Immature natural killer cell (primary cell): ENCODE results near the gene HGD. TPM values are rescaled to one million over a fixed set of nuclear protein-coding genes. Genes with fewer than 3 reads are reported as not detected.
A peak's percentile ranks its signal among the peaks of the same experiment; 100 is the strongest.
"Not testable (repeated sequence)": the region's sequence is repeated elsewhere in the genome, so short reads cannot be mapped to it uniquely, and the experiment has no call there.

ENCODE experiments used
- DNase-seq, 3 donors: peaks; one replicate each; pipeline ENCODE4 v3.0.0; 2022; ENCODE audit warnings: mixed read lengths in 1 of 3
- H3K27ac Mint-ChIP-seq, 6 donors: one replicate each; pipeline ENCODE4 v1.8.0; 2020; ENCODE audit warnings: mixed read lengths in 6 of 6, mild to moderate bottlenecking in 5 of 6, inconsistent platforms in 4 of 6, moderate library complexity in 3 of 6
- H3K27me3 Mint-ChIP-seq, 3 donors: one replicate each; pipeline ENCODE4 v1.8.0; 2020 to 2021; ENCODE audit warnings: low read depth in 3 of 3, mild to moderate bottlenecking in 3 of 3, mixed read lengths in 3 of 3, moderate library complexity in 3 of 3, inconsistent platforms in 1 of 3
- H3K36me3 Mint-ChIP-seq, 3 donors: one replicate each; pipeline ENCODE4 v1.8.0; 2020; ENCODE audit warnings: mixed read lengths in 3 of 3, inconsistent platforms in 2 of 3, mild to moderate bottlenecking in 2 of 3
- H3K4me1 Mint-ChIP-seq, 2 donors: one replicate each; pipeline ENCODE4 v1.8.0; 2020; ENCODE audit warnings: inconsistent platforms in 2 of 2, mild to moderate bottlenecking in 2 of 2, mixed read lengths in 2 of 2, moderate library complexity in 1 of 2
- H3K4me3 Mint-ChIP-seq, 5 donors: one replicate each; pipeline ENCODE4 v1.8.0; 2020; ENCODE audit warnings: mild to moderate bottlenecking in 5 of 5, mixed read lengths in 5 of 5, inconsistent platforms in 3 of 5, moderate library complexity in 3 of 5
- H3K9me3 Mint-ChIP-seq, 6 donors: one replicate each; pipeline ENCODE4 v1.8.0; 2020; ENCODE audit warnings: mild to moderate bottlenecking in 6 of 6, mixed read lengths in 6 of 6, inconsistent platforms in 4 of 6, moderate library complexity in 3 of 6
- polyA plus RNA-seq, 3 donors: library from polyadenylated mRNA; unstranded; fragments of 300-500 nt; fragmentation: Illumina TruSeq; gene quantifications; one replicate each; pipeline ENCODE4 v1.2.3, GENCODE V29; 2021

The HGD gene
- polyA plus RNA-seq, 3 donors from 2014 or later: 1.2 to 2.5 TPM; not detected in 1

DNA sequence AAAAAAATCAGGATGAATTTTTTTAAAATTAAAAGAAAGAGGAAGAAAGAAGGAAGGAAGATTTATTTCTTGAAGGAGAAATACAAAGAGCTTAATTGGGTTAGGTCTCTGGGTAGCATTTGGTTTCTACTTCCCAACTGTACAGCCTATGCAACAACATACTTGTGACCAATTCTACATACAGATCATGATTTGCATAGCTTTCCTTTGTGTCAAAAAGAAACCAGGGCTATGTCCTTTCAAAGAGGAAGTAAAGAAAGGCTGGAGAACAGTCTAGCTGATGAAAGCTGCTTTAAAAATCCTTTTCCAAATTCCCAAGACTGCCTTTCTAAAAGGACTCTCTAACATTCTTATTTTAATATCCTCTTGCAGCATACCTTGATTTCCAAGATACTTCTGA lies 6.1 kb upstream of the HGD start:
- no peak overlapping the region for H3K27ac Mint-ChIP-seq

DNA sequence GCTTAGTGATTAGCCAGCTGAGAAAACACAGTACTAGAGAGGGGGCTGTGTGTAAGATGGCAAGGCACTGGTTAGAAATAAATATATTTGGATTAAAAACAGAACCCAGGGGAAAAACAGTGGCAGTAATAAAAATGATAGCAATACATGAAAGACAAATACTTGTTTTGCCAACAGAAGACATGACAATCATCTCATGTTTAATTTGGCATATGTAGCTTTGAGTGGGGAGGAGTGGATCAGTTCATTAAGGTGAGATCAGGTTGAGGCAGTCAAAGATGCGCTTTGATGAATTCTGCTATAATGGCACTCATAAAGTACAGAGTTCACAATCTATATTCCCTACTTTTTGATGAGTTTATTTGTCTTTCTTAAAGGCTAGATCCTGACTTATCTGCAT lies 3.4 kb upstream of the HGD start:
- no peaks in the 10 kb centered on the region for H3K9me3 Mint-ChIP-seq
- H3K36me3 Mint-ChIP-seq: peaks cover 6 to 19% (median 15%) of the 10 kb centered on the region in 3 donors
- H3K27me3 Mint-ChIP-seq: peaks cover 0 to 3% (median 0%) of the 10 kb centered on the region in 3 donors
- DNase-seq: no peak
- no peak overlapping the region for H3K27ac Mint-ChIP-seq
- no peak overlapping the region for H3K4me3 Mint-ChIP-seq
- H3K4me1 Mint-ChIP-seq: no peaks in the 10 kb centered on the region

More for the DNA sequence above, 6.1 kb upstream of the HGD start:
- H3K9me3 Mint-ChIP-seq: no peaks in the 10 kb centered on the region
- no peaks in the 10 kb centered on the region for H3K4me1 Mint-ChIP-seq
- H3K36me3 Mint-ChIP-seq: peaks cover 12 to 31% (median 20%) of the 10 kb centered on the region in 3 donors
- H3K27me3 Mint-ChIP-seq: no peaks in the 10 kb centered on the region
- no peak overlapping the region for H3K4me3 Mint-ChIP-seq
- DNase-seq: no peak

DNA sequence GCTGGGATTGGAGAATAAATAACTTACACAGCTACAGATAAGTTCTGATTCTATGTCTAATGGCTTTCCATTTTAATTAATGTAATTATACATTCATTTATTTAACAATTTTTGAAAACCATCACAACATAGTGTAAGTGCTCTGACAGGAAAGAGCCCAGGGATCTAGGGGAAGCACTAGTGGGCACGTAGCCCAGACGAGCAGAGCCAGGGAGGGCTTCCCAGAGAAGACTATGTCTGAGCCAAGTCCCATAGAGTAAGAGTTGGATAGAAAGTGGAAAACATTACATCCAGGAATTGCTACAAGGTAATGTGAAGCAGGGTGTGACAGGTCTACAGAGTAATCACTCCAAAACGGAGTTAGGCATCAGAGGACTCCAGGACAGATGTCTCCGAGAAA lies 2.9 kb upstream of the HGD start:
- Mint-ChIP-seq H3K4me3 (no peak overlapping the region), H3K27ac (no peak overlapping the region), H3K9me3 (no peaks in the 10 kb centered on the region), H3K36me3 (peaks cover 6 to 19% (median 15%) of the 10 kb centered on the region in 3 donors), H3K27me3 (peaks cover 0 to 3% (median 0%) of the 10 kb centered on the region in 3 donors), H3K4me1 (no peaks in the 10 kb centered on the region)
- DNase-seq: no peak

DNA sequence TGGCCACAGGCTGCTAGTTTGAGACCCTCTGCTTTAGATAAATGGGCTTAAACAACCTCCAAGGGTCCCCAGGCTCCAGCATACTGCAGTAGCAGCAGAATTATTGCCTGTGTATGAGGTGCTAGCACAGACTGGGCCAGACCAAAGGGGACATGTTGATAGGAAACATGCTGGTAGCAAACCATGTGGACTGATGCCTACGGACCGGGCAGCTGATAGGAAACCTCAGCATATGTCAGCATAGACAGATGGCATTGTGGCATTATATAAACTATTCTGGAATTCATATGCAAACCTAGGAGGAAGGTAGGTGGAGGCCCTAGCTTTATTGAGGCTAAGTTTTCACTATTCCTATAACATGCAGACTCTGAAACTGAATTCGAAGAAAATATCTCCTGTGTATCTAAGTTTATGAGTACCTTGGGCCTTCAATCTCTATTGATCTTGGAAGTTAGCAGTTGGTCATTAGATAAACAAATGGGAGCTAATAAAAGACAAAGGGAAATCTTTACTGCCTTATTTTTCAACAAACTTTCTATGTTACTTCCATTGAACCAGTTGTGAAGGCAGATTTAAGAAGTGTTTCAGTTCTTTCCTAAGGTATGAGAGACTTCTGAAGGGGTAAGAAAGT lies 1.7 kb upstream of the HGD start:
- Mint-ChIP-seq H3K4me3 (no peak overlapping the region), H3K9me3 (no peaks in the 10 kb centered on the region), H3K27me3 (peaks cover 0 to 5% (median 0%) of the 10 kb centered on the region in 3 donors), H3K4me1 (no peaks in the 10 kb centered on the region), H3K27ac (no peak overlapping the region), H3K36me3 (peaks cover 6 to 14% (median 12%) of the 10 kb centered on the region in 3 donors)
- no peak for DNase-seq

DNA sequence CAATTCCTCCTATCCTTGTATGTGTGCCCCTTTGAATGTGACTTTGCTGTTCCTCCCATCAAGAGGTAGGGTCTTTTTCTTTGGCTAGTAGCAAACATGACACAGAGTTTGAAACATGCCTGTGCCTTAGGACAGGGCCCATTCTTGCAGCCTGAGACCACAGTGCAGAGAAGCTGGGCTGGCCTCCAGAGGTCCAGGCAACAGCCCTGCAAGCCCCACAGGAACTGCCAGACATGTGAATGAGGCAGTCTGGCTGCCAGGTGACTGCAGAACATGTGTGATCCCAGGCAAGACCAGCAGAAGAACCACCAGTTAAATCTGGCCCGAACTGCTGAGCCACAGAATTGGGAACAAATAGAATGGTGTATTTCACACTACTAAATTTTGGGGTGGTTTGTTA lies 1.2 kb upstream of the HGD start:
- Mint-ChIP-seq H3K4me3 (no peak overlapping the region), H3K27ac (no peak overlapping the region)

DNA sequence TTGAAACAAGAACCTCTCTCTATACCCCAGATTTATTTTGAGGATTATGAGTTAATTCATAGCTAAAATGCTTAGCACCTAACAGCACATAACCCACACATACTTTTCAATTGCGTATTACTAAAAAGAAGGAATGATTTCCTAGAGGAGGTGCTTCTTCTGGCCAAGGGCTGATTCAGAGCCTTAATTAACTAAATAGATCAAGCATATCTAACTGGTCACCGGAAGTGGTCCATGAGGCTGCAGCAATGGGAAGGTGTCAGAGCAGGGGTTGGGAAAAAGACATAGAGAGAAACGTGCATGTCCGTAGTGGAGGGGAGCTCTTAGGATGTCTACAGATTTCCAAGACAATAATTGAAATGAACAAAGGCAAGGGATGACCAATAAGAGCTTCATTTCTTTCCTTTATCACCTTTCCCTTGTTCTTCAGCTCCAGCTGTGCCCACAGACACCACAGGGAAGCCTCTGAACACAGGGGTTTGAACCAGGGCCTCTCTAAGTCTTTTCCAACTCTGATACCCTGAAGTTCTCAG lies 467 bp downstream of the HGD start:
- Mint-ChIP-seq H3K27me3 (peaks cover 2 to 5% (median 2%) of the 10 kb centered on the region in 3 donors), H3K36me3 (peaks cover 5 to 10% (median 6%) of the 10 kb centered on the region in 3 donors), H3K27ac (no peak overlapping the region), H3K9me3 (peaks cover 0 to 5% (median 0%) of the 10 kb centered on the region in 6 donors), H3K4me3 (no peak overlapping the region), H3K4me1 (no peaks in the 10 kb centered on the region)
- no peak for DNase-seq

More for the DNA sequence above, 1.2 kb upstream of the HGD start:
- Mint-ChIP-seq H3K4me1 (no peaks in the 10 kb centered on the region), H3K27me3 (peaks cover 0 to 5% (median 2%) of the 10 kb centered on the region in 3 donors), H3K9me3 (no peaks in the 10 kb centered on the region), H3K36me3 (peaks cover 6 to 14% (median 12%) of the 10 kb centered on the region in 3 donors)
- DNase-seq: no peak

DNA sequence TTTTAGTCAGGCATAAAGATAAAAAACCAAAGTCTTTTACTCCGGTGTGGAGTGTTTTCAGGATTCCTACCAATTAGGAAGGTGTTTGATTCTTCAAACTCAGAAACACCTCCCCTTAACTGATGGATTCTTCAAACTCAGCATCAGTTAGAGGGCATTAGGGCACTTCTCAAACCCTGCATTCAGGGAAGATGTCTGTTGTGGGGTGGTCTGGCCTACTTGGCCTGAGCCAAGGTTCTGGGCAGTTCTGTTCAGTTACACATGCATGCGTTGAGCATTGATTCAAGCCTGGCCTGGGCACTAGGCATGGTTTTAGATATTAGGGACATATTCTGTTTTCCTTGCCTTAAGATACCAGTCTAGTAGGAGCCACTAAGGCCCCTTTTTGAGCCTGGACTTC lies 1.0 kb downstream of the HGD start:
- Mint-ChIP-seq H3K36me3 (peaks cover 3 to 9% (median 4%) of the 10 kb centered on the region in 3 donors), H3K27me3 (peaks cover 2 to 5% (median 4%) of the 10 kb centered on the region in 3 donors), H3K27ac (no peak overlapping the region), H3K4me3 (no peak overlapping the region), H3K4me1 (no peaks in the 10 kb centered on the region), H3K9me3 (peaks cover 0 to 5% (median 0%) of the 10 kb centered on the region in 6 donors)
- DNase-seq: no peak

DNA sequence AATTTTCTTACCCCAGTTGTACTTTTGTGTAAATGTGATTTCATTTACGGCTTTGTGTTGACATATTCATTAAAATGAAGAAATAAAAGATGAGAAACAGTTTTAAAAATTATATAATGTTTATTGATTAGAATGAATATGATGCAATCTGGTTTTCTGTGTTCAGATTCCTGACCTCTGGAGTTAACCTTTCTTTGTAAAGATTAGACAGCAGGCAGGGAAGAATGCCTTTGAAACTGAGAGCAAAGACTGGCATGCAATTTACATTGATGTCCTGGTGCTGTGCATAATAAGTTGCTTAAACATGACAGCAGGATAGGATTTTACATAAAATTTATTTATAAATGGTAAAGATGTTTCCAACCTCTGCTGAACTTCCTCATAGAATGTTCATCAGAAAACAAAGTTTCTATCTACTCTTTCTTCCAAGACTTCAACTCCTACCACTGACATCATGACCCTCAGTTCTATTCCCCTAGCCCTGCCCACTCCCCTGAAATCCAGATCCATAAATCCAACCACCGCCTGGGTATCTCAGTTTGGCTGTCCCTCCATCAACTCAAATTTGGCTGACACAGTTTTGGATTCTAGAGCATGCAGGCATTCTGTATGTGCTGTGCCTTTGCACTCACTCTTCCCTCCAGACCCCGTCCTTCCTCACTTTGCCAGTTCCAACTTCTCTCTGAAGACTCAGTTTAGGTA lies 1.7 kb downstream of the HGD start:
- Mint-ChIP-seq H3K36me3 (peaks cover 0 to 6% (median under 1%) of the 10 kb centered on the region in 3 donors), H3K4me3 (no peak overlapping the region), H3K27ac (no peak overlapping the region), H3K9me3 (peaks cover 0 to 5% (median 0%) of the 10 kb centered on the region in 6 donors), H3K27me3 (peaks cover 4 to 5% (median 4%) of the 10 kb centered on the region in 3 donors), H3K4me1 (no peaks in the 10 kb centered on the region)
- DNase-seq: no peak

DNA sequence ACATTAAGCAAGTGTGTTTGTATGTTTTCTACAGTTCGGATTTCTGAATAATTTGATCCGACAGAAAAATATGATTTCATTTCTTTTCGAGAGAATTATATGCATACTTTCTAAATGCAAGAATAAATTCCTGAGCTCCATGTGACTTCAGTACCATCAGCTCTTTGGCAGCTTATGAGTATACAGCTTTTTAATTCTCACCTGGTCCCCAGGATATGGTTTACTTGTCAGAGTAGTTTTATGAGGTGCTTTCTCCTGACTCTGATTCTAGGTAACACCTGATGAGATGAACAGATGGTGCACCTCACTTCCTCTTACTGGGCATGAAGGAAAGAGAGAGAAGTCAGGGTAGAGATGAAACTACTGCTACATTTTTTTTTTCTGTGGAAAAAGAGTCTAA lies 3.1 kb downstream of the HGD start:
- Mint-ChIP-seq H3K9me3 (peaks cover 0 to 5% (median 0%) of the 10 kb centered on the region in 6 donors), H3K4me1 (no peaks in the 10 kb centered on the region), H3K4me3 (no peak overlapping the region), H3K27me3 (peaks cover 4 to 5% (median 4%) of the 10 kb centered on the region in 3 donors), H3K36me3 (peaks cover 0 to under 1% (median 0%) of the 10 kb centered on the region in 3 donors), H3K27ac (no peak overlapping the region)
- DNase-seq: no peak

DNA sequence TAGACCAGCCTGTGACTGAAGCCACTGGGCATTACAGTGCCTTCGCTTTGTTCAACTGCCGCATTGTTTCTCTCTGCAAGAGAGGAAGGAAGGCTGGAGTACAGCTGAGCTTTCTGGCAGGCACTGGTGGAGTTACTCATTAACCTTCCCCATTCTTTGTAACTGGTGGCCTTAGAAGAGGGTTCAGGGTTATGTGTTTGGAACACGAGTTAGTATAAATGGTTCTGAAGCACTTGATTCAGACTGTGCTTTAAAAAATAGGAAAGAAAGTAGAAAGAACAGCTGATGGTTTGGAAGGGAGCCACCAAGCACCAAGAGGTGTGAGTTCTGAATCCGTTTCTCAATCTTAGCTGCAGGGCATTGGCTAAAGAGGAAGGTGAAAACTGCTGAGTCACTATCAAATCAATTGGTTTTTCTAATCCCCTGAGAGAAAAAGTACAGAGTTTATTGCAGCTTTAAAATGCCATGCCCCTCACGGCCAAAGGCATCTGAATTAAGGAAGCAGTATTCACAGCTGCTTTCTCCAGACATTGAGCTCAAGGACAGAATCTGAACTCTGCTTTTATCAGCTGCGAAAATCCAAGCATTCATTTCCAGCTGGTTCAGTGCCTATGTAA lies 3.6 kb downstream of the HGD start:
- DNase-seq: no peak
- H3K27ac Mint-ChIP-seq: peak overlapping the region in 1 of 6 donors; percentile 31
- peaks cover 4 to 5% (median 4%) of the 10 kb centered on the region in 3 donors for H3K27me3 Mint-ChIP-seq
- H3K36me3 Mint-ChIP-seq: no peaks in the 10 kb centered on the region
- H3K4me3 Mint-ChIP-seq: no peak overlapping the region
- no peaks in the 10 kb centered on the region for H3K4me1 Mint-ChIP-seq
- peaks cover 0 to 5% (median 0%) of the 10 kb centered on the region in 6 donors for H3K9me3 Mint-ChIP-seq

DNA sequence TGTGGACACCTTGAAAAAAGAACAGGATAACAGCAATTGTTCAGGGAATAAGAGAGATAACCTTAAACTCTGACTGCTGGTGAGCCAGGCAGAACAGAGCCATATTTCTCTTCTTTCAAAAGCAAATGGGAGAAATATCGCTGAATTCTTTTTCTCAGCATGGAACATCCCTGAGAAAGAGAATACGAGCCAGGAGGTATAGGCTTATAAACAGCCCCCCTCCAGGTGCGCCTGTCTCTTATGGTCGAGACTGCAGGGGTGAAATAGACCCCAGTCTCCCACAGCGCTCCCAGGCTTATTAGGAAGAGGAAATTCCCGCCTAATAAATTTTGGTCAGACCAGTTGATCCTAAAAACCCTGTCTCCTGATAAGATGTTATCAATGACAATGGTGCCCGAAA lies 4.8 kb downstream of the HGD start:
- not testable (repeated sequence) for H3K4me1 Mint-ChIP-seq, DNase-seq, H3K36me3 Mint-ChIP-seq, H3K27ac Mint-ChIP-seq, H3K27me3 Mint-ChIP-seq, H3K9me3 Mint-ChIP-seq, H3K4me3 Mint-ChIP-seq

DNA sequence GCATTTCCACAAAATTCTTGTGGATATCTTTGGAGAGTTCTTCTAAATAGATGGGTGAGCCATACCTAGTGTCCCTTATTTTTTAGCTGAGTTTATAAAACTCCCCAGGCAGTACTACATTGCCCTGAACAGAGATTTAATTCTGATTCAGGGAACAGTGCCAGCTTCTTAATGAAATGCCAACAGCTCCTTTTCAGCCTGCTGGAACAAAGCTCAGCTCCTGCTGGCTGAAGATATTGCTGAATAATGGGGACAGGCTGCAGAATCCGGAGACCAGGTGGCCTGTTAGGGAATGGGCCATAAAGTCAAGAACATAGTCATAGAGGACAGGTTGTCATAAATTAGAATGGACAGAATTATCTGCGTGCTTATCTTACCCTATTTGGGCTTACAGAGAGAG lies 8.9 kb downstream of the HGD start:
- H3K36me3 Mint-ChIP-seq: no peaks in the 10 kb centered on the region
- no peak overlapping the region for H3K27ac Mint-ChIP-seq
- H3K27me3 Mint-ChIP-seq: peaks cover 3 to 6% (median 4%) of the 10 kb centered on the region in 3 donors
- H3K9me3 Mint-ChIP-seq: peaks cover 0 to 5% (median 0%) of the 10 kb centered on the region in 6 donors
- no peak overlapping the region for H3K4me3 Mint-ChIP-seq
- DNase-seq: no peak
- no peaks in the 10 kb centered on the region for H3K4me1 Mint-ChIP-seq

DNA sequence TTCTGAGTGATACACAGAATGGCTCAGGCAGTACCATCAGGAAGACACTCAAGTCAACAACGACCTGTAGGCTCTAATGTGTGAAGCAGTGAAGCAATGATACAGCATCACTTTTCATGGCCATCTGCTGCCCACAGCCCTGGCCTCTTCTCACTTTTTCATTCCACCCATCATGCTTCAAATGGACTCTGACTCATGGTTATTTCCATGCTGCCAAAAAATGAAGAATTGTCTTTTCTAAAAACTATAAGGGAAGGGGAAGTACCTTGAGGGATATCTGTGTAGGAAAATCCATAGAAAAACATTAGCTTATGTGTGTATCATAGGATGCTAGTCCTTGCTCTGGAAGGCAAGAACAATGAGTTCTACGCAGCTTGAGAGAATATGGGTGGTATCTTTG lies 11.5 kb downstream of the HGD start:
- H3K9me3 Mint-ChIP-seq: no peaks in the 10 kb centered on the region
- no peak overlapping the region for H3K4me3 Mint-ChIP-seq
- DNase-seq: no peak
- H3K4me1 Mint-ChIP-seq: no peaks in the 10 kb centered on the region
- no peaks in the 10 kb centered on the region for H3K36me3 Mint-ChIP-seq
- H3K27ac Mint-ChIP-seq: no peak overlapping the region
- peaks cover 3 to 6% (median 5%) of the 10 kb centered on the region in 3 donors for H3K27me3 Mint-ChIP-seq

DNA sequence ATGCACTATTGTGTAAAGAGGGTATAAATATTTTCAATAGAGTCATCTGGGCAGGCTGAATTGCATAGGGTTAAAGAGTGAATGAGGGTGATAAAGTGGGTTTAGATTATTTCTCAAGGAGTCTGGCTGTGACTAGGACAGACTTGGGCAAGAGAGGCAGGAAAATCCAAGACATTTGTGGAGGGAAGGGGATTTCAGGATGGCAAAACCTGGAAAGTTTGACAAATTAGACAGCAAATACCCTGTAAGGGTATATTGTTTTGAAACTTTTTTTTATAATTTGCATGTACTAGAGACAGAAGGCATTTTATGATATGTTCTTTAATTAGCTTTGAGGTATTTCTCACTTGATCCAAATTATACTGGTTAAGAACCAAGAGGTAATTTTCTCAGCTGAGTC lies 17.1 kb downstream of the HGD start:
- no peaks in the 10 kb centered on the region for H3K36me3 Mint-ChIP-seq
- H3K27ac Mint-ChIP-seq: no peak overlapping the region
- H3K4me3 Mint-ChIP-seq: no peak overlapping the region
- no peaks in the 10 kb centered on the region for H3K4me1 Mint-ChIP-seq
- peaks cover 0 to 2% (median 0%) of the 10 kb centered on the region in 6 donors for H3K9me3 Mint-ChIP-seq
- H3K27me3 Mint-ChIP-seq: peaks cover 1 to 12% (median 10%) of the 10 kb centered on the region in 3 donors
- no peak for DNase-seq
